Renal cortex interstitium (tissue), 11 donors: ENCODE results near the gene HID1. TPM values are rescaled to one million over a fixed set of nuclear protein-coding genes. Genes with fewer than 3 reads are reported as not detected.

Source experiments
- DNase-seq, 11 donors: peaks; one replicate each; pipeline ENCODE4 v3.0.0-alpha.2; 2013; ENCODE audit warnings: low read depth in 9 of 11, low spot score in 4 of 11; ENCODE audit errors: extremely low read depth in 1 of 11
- polyA plus RNA-seq, 3 donors: library from polyadenylated mRNA; unstranded; fragments of 120-200 nt; gene quantifications; one replicate each; pipeline ENCODE4 v1.2.1, GENCODE V29; 2013; ENCODE audit not compliant: insufficient read length in 3 of 3

Gene HID1
- polyA plus RNA-seq, 3 donors = 9.2 to 16.8 (median 13.8) TPM

- DNase-seq = no peak
Measured at GRCh38 chr17:74935585-74936469, 36.7 kb downstream of the HID1 start, which contains the start of gene OTOP3. OTOP3 (plus strand) TSS chr17:74935898; CDS start chr17:74935922, 24 bp downstream.

GRCh38 chr17:74935048-74935447 is 37.5 kb downstream of the HID1 start:
- no peak for DNase-seq

DNA sequence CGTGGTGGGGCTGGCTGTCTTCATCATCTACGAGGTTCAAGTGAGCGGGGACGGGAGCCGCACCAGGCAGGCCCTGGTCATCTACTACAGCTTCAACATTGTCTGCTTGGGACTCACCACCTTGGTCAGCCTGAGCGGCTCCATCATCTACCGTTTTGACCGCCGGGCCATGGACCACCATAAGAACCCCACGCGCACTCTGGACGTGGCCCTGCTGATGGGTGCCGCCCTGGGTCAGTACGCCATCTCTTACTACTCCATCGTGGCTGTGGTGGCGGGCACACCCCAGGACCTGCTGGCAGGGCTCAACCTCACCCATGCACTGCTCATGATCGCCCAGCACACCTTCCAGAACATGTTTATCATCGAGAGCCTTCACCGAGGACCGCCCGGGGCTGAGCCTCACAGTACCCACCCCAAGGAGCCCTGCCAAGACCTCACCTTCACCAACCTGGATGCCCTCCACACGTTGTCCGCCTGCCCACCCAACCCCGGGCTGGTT is 42.0 kb downstream of the HID1 start:
- DNase-seq = no peak

- no peak for DNase-seq
Measured at GRCh38 chr17:74928786-74929185, 43.8 kb downstream of the HID1 start.

DNA sequence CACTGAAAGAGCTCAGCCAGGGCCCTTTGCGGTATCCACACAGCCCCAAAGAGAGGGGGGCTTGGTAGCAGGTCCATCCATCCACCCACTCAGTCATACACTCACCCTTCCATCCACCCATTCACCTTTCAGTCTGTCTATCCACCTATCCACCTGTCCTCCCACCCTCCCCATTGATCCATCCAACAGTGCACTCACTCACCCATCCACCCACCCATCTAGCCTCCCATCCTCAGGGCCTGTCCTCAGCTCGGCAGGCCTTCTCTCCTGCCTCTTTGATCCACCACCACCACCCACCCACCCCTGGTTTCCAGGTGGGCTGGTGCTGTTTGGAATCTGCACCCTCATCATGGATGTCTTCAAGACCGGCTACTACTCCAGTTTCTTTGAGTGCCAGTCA is 47.3 kb downstream of the HID1 start:
- DNase-seq = no peak

GRCh38 chr17:74924250-74924948 is 48.2 kb downstream of the HID1 start, which contains the start of gene OTOP2:
OTOP2 (plus strand) TSS chr17:74924273; CDS start chr17:74924633, 360 bp downstream.
- DNase-seq = peak in 1 of 11 donors; percentile 33

DNA sequence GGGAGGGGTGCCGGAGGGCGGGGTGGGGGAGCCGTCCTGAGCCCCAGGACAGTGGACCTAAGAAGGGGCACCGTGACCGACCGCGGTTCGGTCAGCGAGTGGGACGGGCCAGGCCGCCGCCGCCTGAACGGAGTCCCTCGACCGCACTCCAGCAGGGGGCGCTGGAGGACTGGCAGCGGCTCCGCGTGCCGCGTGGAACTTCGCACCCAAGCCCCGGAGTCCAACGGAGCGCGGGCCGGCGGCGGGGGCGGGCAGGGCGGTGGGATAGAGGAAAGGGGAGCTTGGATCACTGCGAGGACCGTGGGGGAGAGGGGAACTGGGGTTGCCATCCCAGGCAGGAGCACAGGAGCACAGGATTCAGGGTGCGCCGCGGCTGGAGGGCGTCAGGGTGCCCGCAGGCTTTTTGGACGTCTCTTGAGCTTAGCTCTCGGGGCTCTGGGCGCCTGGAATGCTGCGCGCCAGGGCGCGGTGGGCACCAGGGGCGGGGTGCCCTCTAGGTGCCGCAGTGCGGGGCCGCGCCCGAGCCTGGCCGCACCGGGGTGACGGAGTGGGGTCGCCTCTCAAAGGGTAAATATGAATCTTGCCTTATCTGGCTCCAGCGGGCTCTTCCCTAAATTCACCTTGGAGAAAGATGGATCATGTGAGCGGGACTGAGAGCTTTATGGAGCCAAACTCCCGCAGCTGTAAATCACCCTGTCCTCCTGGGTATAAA is 48.9 kb downstream of the HID1 start:
- DNase-seq = peak in 2 of 11 donors; percentile 36 to 39

GRCh38 chr17:74922694-74923537 is 49.6 kb downstream of the HID1 start, which contains the start of gene USH1G:
USH1G (minus strand) TSS chr17:74923255; CDS start chr17:74923073, 182 bp downstream.
- no peak for DNase-seq

- no peak for DNase-seq
Measured at GRCh38 chr17:74922172-74922571, 50.4 kb downstream of the HID1 start.

DNA sequence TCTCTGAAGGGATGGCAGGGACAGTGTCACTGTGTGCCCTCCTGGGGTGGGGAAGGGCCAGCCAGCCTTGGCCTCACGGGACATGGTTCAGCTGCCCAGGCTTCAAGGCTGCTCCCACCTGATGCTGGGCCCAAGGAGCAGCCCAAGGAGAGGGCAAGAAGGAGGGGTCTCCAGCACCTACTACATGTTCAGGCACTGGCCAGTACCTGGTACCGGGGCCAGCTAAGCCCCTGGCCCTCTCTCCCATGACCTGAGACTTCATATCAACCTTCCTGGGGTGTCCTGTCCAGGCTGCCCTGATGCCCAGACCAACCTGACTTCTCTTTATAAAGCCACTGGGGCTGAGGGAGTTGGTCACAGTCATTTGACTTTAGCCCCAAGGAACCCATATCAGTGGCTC is 50.8 kb downstream of the HID1 start:
- DNase-seq = no peak

- no peak for DNase-seq
Measured at GRCh38 chr17:74921026-74921681, 51.4 kb downstream of the HID1 start.

DNA sequence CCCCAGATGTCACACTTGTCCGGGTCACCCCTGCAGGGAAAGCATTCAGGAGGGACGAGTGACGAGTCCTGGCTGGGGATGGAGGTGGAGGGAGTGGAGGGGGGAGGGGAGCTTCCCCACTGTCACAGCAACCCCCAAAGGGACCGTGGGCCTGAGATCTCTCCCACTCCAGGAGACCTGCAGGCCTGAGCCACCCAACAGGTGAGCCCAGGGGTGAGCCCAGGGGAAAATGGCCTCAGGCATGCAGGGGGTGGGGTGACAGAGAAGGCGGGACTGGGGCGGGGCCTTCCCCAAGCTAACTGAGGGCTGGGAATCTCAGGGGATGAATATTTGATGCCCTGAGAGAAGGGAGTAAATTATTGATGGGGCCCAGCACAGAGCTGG is 51.9 kb downstream of the HID1 start:
- DNase-seq = no peak

GRCh38 chr17:74920306-74920620 is 52.3 kb downstream of the HID1 start:
- DNase-seq = no peak

DNA sequence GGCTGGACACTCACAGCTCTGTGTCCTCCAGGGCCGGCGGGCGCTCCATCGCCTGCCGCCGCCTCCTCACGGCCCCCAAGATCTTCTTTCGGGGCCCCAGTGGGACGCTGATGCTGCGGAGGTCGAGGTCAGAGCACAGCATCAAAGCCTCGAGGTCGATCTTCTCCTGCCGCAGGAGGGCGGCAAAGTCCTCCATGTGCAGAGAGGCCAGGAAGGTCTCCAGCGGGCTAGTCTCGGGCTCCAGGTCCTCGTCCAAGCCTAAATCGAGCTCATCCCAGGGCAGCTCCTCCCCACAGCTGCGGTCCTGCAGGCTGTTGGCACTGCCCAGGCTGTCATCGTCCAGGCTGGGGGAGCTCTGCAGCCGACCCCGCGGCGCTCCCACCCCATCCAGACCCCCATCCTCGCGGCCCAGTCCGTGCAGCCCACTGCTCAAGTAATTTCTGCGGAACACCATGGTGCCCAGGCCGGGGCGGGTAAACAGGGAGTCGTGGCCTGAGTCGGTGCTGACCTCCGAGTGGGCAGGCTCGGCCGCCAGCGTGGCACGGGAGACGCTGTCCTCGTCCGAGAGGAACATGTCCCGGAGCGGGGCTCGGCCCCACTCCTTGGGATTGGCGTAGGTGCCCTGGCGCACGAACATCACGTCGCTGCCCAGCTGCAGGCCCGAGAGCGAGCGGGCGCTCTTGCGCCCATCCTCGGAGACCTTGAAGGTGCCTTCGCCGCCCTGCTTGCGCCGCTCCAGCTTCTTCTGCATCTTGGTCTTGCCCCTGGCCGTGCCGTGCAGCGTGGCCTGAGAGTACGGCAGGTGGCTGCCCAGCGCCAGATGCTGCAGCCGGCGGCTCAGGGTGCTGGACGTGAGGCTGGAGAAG is 52.9 kb downstream of the HID1 start:
- no peak for DNase-seq

GRCh38 chr17:74918906-74919305 is 53.7 kb downstream of the HID1 start:
- no peak for DNase-seq

- no peak for DNase-seq
Measured at GRCh38 chr17:74917430-74917829, 55.1 kb downstream of the HID1 start.

- DNase-seq = no peak
Measured at GRCh38 chr17:74916851-74917199, 55.7 kb downstream of the HID1 start.
